Brain microvascular endothelial cell (primary cell): ENCODE results near the gene PTAR1.

Experiments used
- DNase-seq: peaks from one replicate; pipeline ENCODE4 v3.0.0-alpha.2; 2020
- H3K27ac ChIP-seq: fragments of 250-450 bp; sonication (Bioruptor Pico); 2 replicates; pipeline ENCODE4 v1.5.1; 2020; ENCODE audit warnings: mild to moderate bottlenecking, moderate library complexity
- H3K27me3 ChIP-seq: fragments of 250-450 bp; sonication (Bioruptor Pico); replicated peaks from 2 replicates; pipeline ENCODE4 v1.5.1; 2020; ENCODE audit warnings: mild to moderate bottlenecking
- H3K36me3 ChIP-seq: fragments of 250-450 bp; sonication (Bioruptor Pico); replicated peaks from 2 replicates; pipeline ENCODE4 v1.5.1; 2020; ENCODE audit warnings: mild to moderate bottlenecking
- H3K4me3 ChIP-seq: 2 replicates; pipeline ENCODE4 v1.5.1; 2011; ENCODE audit warnings: low read depth, mild to moderate bottlenecking, control low read depth, low read length, moderate library complexity
- in situ Hi-C: cut with HindIII; loops from 2 replicates; pipeline ENCODE4 v1.10.0; 2017; ENCODE audit warnings: low sequenced_read_pairs, low pct_ligation_motif_present
- TF ChIP-seq, protein P1 (sequence below): IDR thresholded peaks from 2 replicates; pipeline ENCODE4 v1.5.1; 2011; ENCODE audit warnings: low read depth, mild to moderate bottlenecking, moderate library complexity, low read length, control low read depth, inconsistent platforms; ENCODE audit errors: missing control alignments

Gene PTAR1

DNA sequence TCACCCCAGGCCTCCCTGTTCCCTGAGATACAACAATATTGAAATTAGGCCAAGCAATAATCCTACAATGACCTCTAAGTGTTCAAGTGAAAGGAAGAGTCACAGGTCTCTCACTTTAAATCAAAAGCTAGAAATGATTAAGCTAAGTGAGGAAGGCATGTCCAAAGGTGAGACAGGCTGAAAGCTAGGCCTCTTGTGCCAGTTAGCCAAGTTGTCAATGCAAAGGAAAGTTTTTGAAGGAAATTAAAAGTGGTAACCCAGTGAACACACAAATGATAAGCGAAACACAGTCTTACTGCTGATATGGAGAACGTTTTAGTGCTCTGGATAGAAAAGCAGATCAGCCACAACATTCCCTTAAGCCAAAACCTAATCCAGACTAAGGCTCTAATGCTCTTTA lies 39.8 kb downstream of the PTAR1 start:
- peaks cover 8% of the 10 kb centered on the region for H3K36me3 ChIP-seq
- H3K27ac ChIP-seq = no peak overlapping the region
- no peak for DNase-seq
- no peaks in the 10 kb centered on the region for H3K27me3 ChIP-seq
- H3K4me3 ChIP-seq = no peak overlapping the region
- in situ Hi-C loops = no loop called here
- TF ChIP-seq, protein P1, sequence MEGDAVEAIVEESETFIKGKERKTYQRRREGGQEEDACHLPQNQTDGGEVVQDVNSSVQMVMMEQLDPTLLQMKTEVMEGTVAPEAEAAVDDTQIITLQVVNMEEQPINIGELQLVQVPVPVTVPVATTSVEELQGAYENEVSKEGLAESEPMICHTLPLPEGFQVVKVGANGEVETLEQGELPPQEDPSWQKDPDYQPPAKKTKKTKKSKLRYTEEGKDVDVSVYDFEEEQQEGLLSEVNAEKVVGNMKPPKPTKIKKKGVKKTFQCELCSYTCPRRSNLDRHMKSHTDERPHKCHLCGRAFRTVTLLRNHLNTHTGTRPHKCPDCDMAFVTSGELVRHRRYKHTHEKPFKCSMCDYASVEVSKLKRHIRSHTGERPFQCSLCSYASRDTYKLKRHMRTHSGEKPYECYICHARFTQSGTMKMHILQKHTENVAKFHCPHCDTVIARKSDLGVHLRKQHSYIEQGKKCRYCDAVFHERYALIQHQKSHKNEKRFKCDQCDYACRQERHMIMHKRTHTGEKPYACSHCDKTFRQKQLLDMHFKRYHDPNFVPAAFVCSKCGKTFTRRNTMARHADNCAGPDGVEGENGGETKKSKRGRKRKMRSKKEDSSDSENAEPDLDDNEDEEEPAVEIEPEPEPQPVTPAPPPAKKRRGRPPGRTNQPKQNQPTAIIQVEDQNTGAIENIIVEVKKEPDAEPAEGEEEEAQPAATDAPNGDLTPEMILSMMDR = no peak

DNA sequence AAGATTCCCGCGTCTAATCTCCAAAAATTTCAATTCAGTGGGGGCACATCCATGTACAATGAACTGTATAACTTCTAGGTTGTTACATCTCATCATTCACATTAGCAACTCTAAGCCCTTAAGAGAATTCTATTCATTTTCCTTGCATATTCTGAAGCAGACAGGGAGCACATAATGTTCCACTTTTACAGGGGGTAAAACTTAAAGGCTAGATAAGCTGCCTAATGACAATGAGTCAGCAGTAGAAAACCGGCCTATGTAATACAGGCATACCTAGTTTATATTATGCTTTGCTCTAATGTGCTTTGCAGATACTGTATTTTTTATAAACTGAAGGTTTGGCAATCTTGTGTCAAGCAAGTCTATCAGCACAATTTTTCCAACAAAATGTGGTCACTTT lies 40.4 kb downstream of the PTAR1 start:
- TF ChIP-seq, protein P1 = no peak
- H3K27me3 ChIP-seq = no peaks in the 10 kb centered on the region
- peaks cover 8% of the 10 kb centered on the region for H3K36me3 ChIP-seq
- H3K27ac ChIP-seq = no peak overlapping the region
- peak; percentile 13 for DNase-seq
- in situ Hi-C loops = no loop called here
- H3K4me3 ChIP-seq = no peak overlapping the region

DNA sequence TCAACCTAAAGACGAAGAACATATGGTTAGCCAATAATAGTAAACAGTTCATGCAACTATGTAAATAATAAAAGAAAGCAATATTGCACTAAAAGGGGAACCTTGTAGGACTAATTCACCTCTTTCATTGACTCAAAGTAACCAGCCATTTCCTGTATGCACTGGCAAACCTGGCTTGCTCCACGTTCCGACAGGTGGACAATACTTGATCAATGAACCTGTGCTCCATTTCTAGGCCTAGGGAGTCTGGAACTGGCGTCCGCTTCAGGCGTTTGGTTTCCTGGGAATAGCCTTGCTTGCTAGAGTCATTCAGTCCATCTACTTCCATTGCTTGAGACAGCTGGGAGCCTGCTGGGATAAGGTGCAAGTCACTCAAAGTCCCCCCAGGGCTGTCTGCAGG lies 41.6 kb downstream of the PTAR1 start:
- TF ChIP-seq, protein P1 = no peak
- Histone ChIP-seq H3K27ac (no peak overlapping the region), H3K4me3 (no peak overlapping the region), H3K27me3 (no peaks in the 10 kb centered on the region), H3K36me3 (peaks cover 6% of the 10 kb centered on the region)
- in situ Hi-C loops = no loop called here
- DNase-seq = no peak

DNA sequence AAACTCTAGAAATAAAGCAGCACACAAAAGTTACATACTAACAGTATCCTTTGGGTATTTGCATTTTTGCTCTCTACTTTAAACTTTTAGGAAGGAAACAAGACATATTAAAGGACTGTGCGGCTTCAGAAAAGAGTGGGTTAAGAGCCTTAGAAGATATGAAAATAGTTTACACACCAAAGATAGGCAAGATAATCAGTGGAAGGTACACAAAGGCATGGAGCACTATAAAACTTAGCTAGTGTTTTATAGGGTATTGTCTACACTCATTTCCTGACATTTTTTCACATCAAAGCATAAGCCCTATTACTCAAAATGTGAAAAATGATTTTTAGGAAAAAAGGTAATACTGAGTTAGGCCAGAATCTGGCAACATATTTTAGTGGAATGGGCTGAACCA lies 44.0 kb downstream of the PTAR1 start:
- Histone ChIP-seq H3K4me3 (no peak overlapping the region), H3K36me3 (peaks cover 4% of the 10 kb centered on the region), H3K27ac (no peak overlapping the region), H3K27me3 (no peaks in the 10 kb centered on the region)
- in situ Hi-C loops = no loop called here
- no peak for DNase-seq
- TF ChIP-seq, protein P1 = no peak

DNA sequence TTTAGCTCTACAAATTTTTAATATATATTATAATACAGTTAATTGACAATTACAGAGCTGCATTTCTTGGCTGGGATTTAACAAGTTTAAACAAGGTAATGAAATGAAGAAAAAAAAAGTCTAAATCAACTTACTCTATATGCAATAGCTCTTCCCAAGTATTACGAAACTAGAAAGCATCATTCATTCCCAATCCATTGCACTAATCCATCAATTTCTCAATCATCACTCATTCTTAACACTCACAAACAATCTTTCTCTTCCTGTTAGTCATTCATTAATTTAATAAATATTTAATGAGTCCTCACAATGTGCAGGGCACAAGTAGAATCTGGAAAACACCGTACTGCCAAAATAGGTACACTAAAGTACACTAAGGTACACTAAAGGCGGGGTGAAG lies 44.7 kb downstream of the PTAR1 start:
- no peak for DNase-seq
- TF ChIP-seq, protein P1 = no peak
- H3K36me3 ChIP-seq = peaks cover 4% of the 10 kb centered on the region
- H3K27ac ChIP-seq = no peak overlapping the region
- in situ Hi-C loops = no loop called here
- H3K4me3 ChIP-seq = no peak overlapping the region
- no peaks in the 10 kb centered on the region for H3K27me3 ChIP-seq

DNA sequence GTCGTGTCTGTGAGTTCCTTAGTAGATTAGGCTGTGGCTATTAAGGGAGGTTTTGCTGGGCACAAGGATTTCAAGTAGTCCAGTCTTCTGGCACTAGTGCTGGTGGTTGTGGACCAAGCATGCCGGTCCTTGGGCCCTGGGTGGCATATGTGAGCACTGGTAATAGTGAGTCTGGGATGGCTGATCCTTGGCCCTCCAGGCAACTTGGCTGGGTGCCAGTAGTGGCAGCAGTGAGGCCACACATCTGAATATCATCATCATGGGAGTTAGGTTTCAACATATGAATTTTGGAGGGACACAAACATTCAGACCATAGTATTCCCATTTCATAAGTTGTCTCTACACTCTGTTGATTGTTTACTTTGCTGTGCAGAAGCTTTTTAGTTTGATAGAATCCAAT lies 62.3 kb downstream of the PTAR1 start:
- TF ChIP-seq, protein P1 = no peak
- H3K27me3 ChIP-seq = no peaks in the 10 kb centered on the region
- in situ Hi-C loops = no loop called here
- no peak overlapping the region for H3K27ac ChIP-seq
- no peak for DNase-seq
- no peak overlapping the region for H3K4me3 ChIP-seq
- no peaks in the 10 kb centered on the region for H3K36me3 ChIP-seq
